Central memory CD4-positive, alpha-beta T cell (primary cell): ENCODE measurements around the gene UNC13A.
A peak's percentile ranks its signal among the peaks of the same experiment; 100 is the strongest.

ENCODE experiments used
- DNase-seq: peaks from one replicate; pipeline ENCODE4 v3.0.0; 2022

Gene UNC13A

GRCh38 chr19:17703824-17704463 is 15.8 kb upstream of the UNC13A start:
- DNase-seq = peak; percentile 61

GRCh38 chr19:17695198-17695597 is 7.0 kb upstream of the UNC13A start:
- DNase-seq = no peak

- DNase-seq = no peak
Observed at GRCh38 chr19:17692566-17692965, 4.4 kb upstream of the UNC13A start.

GRCh38 chr19:17688853-17689595 is 870 bp upstream of the UNC13A start:
- DNase-seq = no peak

- DNase-seq = no peak
Observed at GRCh38 chr19:17687141-17687856, 855 bp downstream of the UNC13A start.

GRCh38 chr19:17686592-17687024 is 1.5 kb downstream of the UNC13A start:
- no peak for DNase-seq

GRCh38 chr19:17686023-17686521 is 2.1 kb downstream of the UNC13A start:
- no peak for DNase-seq

- DNase-seq = no peak
Observed at GRCh38 chr19:17685451-17686022, 2.6 kb downstream of the UNC13A start.

- DNase-seq = no peak
Observed at GRCh38 chr19:17684256-17684655, 3.9 kb downstream of the UNC13A start.

GRCh38 chr19:17683078-17683477 is 5.1 kb downstream of the UNC13A start:
- DNase-seq = no peak

GRCh38 chr19:17682273-17682672 is 5.9 kb downstream of the UNC13A start:
- DNase-seq = no peak

GRCh38 chr19:17681505-17682125 is 6.5 kb downstream of the UNC13A start:
- DNase-seq = no peak

GRCh38 chr19:17680230-17680722 is 7.9 kb downstream of the UNC13A start:
- DNase-seq = no peak

- DNase-seq = no peak
Observed at GRCh38 chr19:17679526-17680229, 8.5 kb downstream of the UNC13A start.

- no peak for DNase-seq
Observed at GRCh38 chr19:17678836-17679235, 9.3 kb downstream of the UNC13A start.

- DNase-seq = no peak
Observed at GRCh38 chr19:17677002-17677401, 11.2 kb downstream of the UNC13A start.

GRCh38 chr19:17676295-17676694 is 11.9 kb downstream of the UNC13A start:
- no peak for DNase-seq

GRCh38 chr19:17673937-17674799 is 14.0 kb downstream of the UNC13A start:
- DNase-seq = no peak

GRCh38 chr19:17671906-17672305 is 16.2 kb downstream of the UNC13A start:
- DNase-seq = no peak

GRCh38 chr19:17669419-17669818 is 18.7 kb downstream of the UNC13A start:
- DNase-seq = no peak

- DNase-seq = no peak
Observed at GRCh38 chr19:17665058-17665457, 23.1 kb downstream of the UNC13A start.
